ENCODE results near the gene TPSB2.
"Not testable (repeated sequence)": the region's sequence is repeated elsewhere in the genome, so short reads cannot be mapped to it uniquely, and the experiment has no call there.

Gene TPSB2

GRCh38 chr16:1230084-1230470 is at the start of gene TPSB2:
Gene TPSB2 (minus strand): TSS chr16:1230184. CDS start chr16:1229951, 233 bp downstream.
- DNase-seq, result not testable (repeated sequence)

- no peak for DNase-seq
Observed at GRCh38 chr16:1279081-1279944, 49.3 kb upstream of the TPSB2 start.

GRCh38 chr16:1278477-1278876 is 48.5 kb upstream of the TPSB2 start:
- no peak for DNase-seq

- no peak for DNase-seq
Observed at GRCh38 chr16:1277617-1278282, 47.8 kb upstream of the TPSB2 start.

GRCh38 chr16:1277151-1277598 is 47.2 kb upstream of the TPSB2 start:
- DNase-seq, result no peak

GRCh38 chr16:1276580-1276878 is 46.5 kb upstream of the TPSB2 start:
- DNase-seq, result no peak

- no peak for DNase-seq
Observed at GRCh38 chr16:1275791-1276579, 46.0 kb upstream of the TPSB2 start.

GRCh38 chr16:1274767-1275166 is 44.8 kb upstream of the TPSB2 start:
- DNase-seq, result no peak

- no peak for DNase-seq
Observed at GRCh38 chr16:1273816-1274215, 43.8 kb upstream of the TPSB2 start.

GRCh38 chr16:1272453-1273198 is 42.6 kb upstream of the TPSB2 start:
- no peak for DNase-seq

GRCh38 chr16:1271724-1272413 is 41.9 kb upstream of the TPSB2 start:
- not testable (repeated sequence) for DNase-seq

- DNase-seq, result no peak
Observed at GRCh38 chr16:1271380-1271723, 41.4 kb upstream of the TPSB2 start.

- not testable (repeated sequence) for DNase-seq
Observed at GRCh38 chr16:1269418-1269817, 39.4 kb upstream of the TPSB2 start.

GRCh38 chr16:1265826-1266225 is 35.8 kb upstream of the TPSB2 start:
- DNase-seq, result no peak

- no peak for DNase-seq
Observed at GRCh38 chr16:1265090-1265630, 35.2 kb upstream of the TPSB2 start.

- DNase-seq, result no peak
Observed at GRCh38 chr16:1264345-1265089, 34.5 kb upstream of the TPSB2 start.

- no peak for DNase-seq
Observed at GRCh38 chr16:1263591-1264344, 33.8 kb upstream of the TPSB2 start.

- no peak for DNase-seq
Observed at GRCh38 chr16:1262846-1263221, 32.9 kb upstream of the TPSB2 start.

- DNase-seq, result no peak
Observed at GRCh38 chr16:1262210-1262845, 32.3 kb upstream of the TPSB2 start.

All from stimulated activated CD4-positive, alpha-beta T cell treated with anti-CD3 and anti-CD28 coated beads, Interleukin-1b, Interleukin-23, amount 100 ng/mL, for 48 hours (primary cell).